B cell (primary cell): Measurements from ENCODE around the gene CBX1. TPM values are rescaled to one million over a fixed set of nuclear protein-coding genes. Genes with fewer than 3 reads are reported as not detected.

Source experiments
- ATAC-seq: fragments of 200-7000 bp; cut with Tn5 transposase; one replicate; pipeline ENCODE4 v1.10.0; 2021; ENCODE audit warnings: low read depth, mild to moderate bottlenecking, moderate number of reproducible peaks, moderate library complexity
- CTCF ChIA-PET: fragments of 350-600 bp; sonication (Branson Sonifier 250); formaldehyde crosslinking; loops from one replicate; lab custom pipeline; 2021; ENCODE audit warnings: antibody characterized with exemption, inconsistent platforms; lab: Charles Lee
- POLR2A ChIA-PET: fragments of 350-600 bp; sonication (Branson Sonifier 250); formaldehyde crosslinking; loops from one replicate; lab custom pipeline; 2021; ENCODE audit warnings: antibody characterized with exemption; lab: Charles Lee
- DNase-seq: peaks from one replicate; pipeline ENCODE4 v3.0.0; 2013
- H2AFZ ChIP-seq: 2 replicates; pipeline ENCODE4 v1.6.1; 2012; ENCODE audit warnings: mild to moderate bottlenecking, low read depth, low read length; ENCODE audit not compliant: insufficient read depth, poor library complexity, severe bottlenecking
- H3K27ac ChIP-seq, 2 donors: 1 replicate in 1 of 2; 2 replicates in 1 of 2; pipeline ENCODE4 v1.5.1; 2012 to 2013; ENCODE audit warnings: low read length in 2 of 2, mild to moderate bottlenecking in 2 of 2, moderate library complexity in 1 of 2
- H3K27me3 ChIP-seq, 4 experiments: fragments of 200-600 bp in 1 of 4; sonication (generic) in 1 of 4; replicated peaks in 1 of 4; 1 replicate in 2 of 4; 2 replicates in 2 of 4; pipeline versions ENCODE4 v1.6.1 to v1.7.0; 2013 to 2016; ENCODE audit warnings: low read length in 3 of 4, mild to moderate bottlenecking in 2 of 4, mixed read lengths in 1 of 4, moderate library complexity in 1 of 4; ENCODE audit not compliant: insufficient read depth in 4 of 4, control insufficient read depth in 3 of 4; ENCODE audit errors: control extremely low read depth in 1 of 4
- H3K36me3 ChIP-seq, 2 experiments: replicated peaks in 1 of 2; 1 replicate in 1 of 2; 2 replicates in 1 of 2; pipeline versions ENCODE4 v1.6.1 to v1.7.1; 2013; ENCODE audit warnings: low read length in 1 of 2; ENCODE audit not compliant: insufficient read depth in 2 of 2, control insufficient read depth in 1 of 2; ENCODE audit errors: control extremely low read depth in 1 of 2, extremely low read depth in 1 of 2
- H3K4me1 ChIP-seq, 2 donors: fragments of 200-600 bp in 1 of 2; sonication (generic) in 1 of 2; 1 replicate in 1 of 2; 2 replicates in 1 of 2; pipeline versions ENCODE4 v1.5.1 to v1.6.1; 2013 to 2017; ENCODE audit warnings: low read length in 2 of 2; ENCODE audit not compliant: control insufficient read depth in 2 of 2, insufficient read depth in 2 of 2
- H3K4me2 ChIP-seq: replicated peaks from 2 replicates; pipeline ENCODE3; 2012; ENCODE audit warnings: mild to moderate bottlenecking, low read depth, low read length; ENCODE audit not compliant: poor library complexity, severe bottlenecking
- H3K4me3 ChIP-seq, 5 experiments: fragments of 200-600 bp in 1 of 5; sonication (generic) in 1 of 5; 1 replicate in 3 of 5; 2 replicates in 2 of 5; pipeline versions ENCODE4 v1.5.1 to v1.7.0; 2011 to 2016; ENCODE audit warnings: low read length in 4 of 5, mild to moderate bottlenecking in 4 of 5, low read depth in 2 of 5, control low read depth in 1 of 5, moderate library complexity in 1 of 5; ENCODE audit not compliant: insufficient read depth in 1 of 5; ENCODE audit errors: control extremely low read depth in 1 of 5, extremely low read depth in 1 of 5
- H3K79me2 ChIP-seq: fragments of 200-600 bp; sonication (generic); one replicate; pipeline ENCODE4 v1.6.0; 2016; ENCODE audit warnings: low read length; ENCODE audit not compliant: control insufficient read depth, insufficient read depth
- H3K9ac ChIP-seq: fragments of 200-600 bp; sonication (generic); 2 replicates; pipeline ENCODE4 v1.6.1; 2017; ENCODE audit warnings: mild to moderate bottlenecking, low read length, moderate library complexity
- H3K9me3 ChIP-seq, 3 donors: one replicate each; pipeline versions ENCODE4 v1.6.1 to v1.7.1; 2013; ENCODE audit warnings: low read length in 2 of 3; ENCODE audit not compliant: control insufficient read depth in 2 of 3, insufficient read depth in 1 of 3; ENCODE audit errors: control extremely low read depth in 1 of 3
- H4K20me1 ChIP-seq: 2 replicates; pipeline ENCODE4 v1.6.0; 2012; ENCODE audit warnings: mild to moderate bottlenecking, low read length; ENCODE audit not compliant: insufficient read depth, control insufficient read depth, poor library complexity, severe bottlenecking
- H3K27ac Mint-ChIP-seq: one replicate; pipeline ENCODE4 v1.8.0; 2021; ENCODE audit warnings: mixed read lengths
- H3K27me3 Mint-ChIP-seq: one replicate; pipeline ENCODE4 v1.8.0; 2021; ENCODE audit warnings: mixed read lengths
- H3K4me1 Mint-ChIP-seq: one replicate; pipeline ENCODE4 v1.8.0; 2021; ENCODE audit warnings: mixed read lengths
- H3K4me3 Mint-ChIP-seq: one replicate; pipeline ENCODE4 v1.8.0; 2021; ENCODE audit warnings: mixed read lengths
- H3K9me3 Mint-ChIP-seq: one replicate; pipeline ENCODE4 v1.8.0; 2022; ENCODE audit warnings: mixed read lengths; ENCODE audit not compliant: insufficient read depth
- EZH2 ChIP-seq: IDR thresholded peaks from 2 replicates; pipeline ENCODE4 v1.6.1; 2012; ENCODE audit warnings: borderline replicate concordance, low read depth, mild to moderate bottlenecking, moderate library complexity, low read length; ENCODE audit not compliant: insufficient read depth, poor library complexity, severe bottlenecking
- WGBS: methylation state at CpG from one replicate; pipeline ENCODE4 v1.1.5; 2013; ENCODE audit warnings: missing lambda C conversion rate; ENCODE audit not compliant: insufficient coverage; 5-methylcytosine and 5-hydroxymethylcytosine counted together
- intact Hi-C: fragments of 100-400 bp; cut with micrococcal nuclease; formaldehyde crosslinking; loops from one replicate; pipeline ENCODE4 v1.10.0; 2022
- polyA plus RNA-seq: library from polyadenylated mRNA; depleted of rRNA; stranded (reverse); fragments of >200 nt; gene quantifications from 2 replicates; pipeline ENCODE4 v1.2.3, GENCODE V29; 2012
- total RNA-seq, 2 donors: library from RNA; stranded (reverse); fragments of 120-200 nt in 1 of 2; gene quantifications; 1 replicate in 1 of 2; 2 replicates in 1 of 2; pipeline versions ENCODE4 v1.2.3 to v1.2.4, GENCODE V29; 2013 to 2022
- TF ChIP-seq, protein P1 (sequence below): fragments of 200-600 bp; IDR thresholded peaks from one replicate; pipeline ENCODE4 v1.8.0; 2022; ENCODE audit warnings: antibody characterized with exemption, mild to moderate bottlenecking

CBX1 gene
- total and polyA plus RNA-seq, 2 donors (not counting 1 experiment from before 2014, with no cell fraction given) = 9.4 to 33.1 TPM

DNA sequence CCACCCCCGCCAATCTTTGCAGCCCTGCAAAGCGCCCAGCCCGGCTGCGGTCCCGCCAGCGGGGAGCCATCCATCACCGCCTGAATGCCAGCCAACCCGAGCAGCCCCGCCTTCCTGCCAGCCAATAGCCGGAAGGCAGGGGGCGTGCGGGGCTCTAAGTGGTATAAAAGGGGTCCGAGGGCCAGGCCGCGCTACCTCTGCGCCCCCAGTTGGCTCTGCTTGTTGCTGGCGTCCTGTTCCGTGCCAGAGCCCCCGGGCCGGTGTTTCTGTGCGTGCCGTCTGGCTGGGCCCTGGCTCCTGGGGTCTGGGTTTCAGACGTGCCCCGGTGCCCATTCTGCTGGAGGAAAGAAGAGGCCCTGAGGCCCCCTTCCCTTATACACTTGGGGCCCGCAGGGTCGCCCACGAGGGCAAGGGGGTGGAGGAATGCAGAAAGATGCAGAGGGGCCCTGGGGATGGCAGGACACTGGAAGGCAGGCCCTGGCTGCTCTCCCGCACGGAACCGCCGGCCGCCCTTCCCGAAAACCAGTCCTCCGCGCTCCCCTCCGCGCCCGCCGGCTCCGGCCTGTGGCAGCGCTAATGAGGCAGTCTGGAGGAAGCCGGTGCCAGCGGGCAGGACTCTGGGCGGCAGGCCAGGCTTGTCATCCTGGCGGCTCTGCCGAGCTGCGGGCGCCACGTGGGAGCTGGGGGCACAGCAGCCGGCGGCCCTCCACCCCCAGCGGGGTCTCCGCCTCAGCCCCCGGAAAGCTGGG lies 77.7 kb downstream of the CBX1 start:
- WGBS = under 1% methylated on average over 52 of the region's 54 CpGs
- peaks cover 0 to 49% (median 15%) of the 10 kb centered on the region in 4 experiments for H3K27me3 ChIP-seq
- peak overlapping the region; percentile 13 to 55 for H3K27ac ChIP-seq
- Mint-ChIP-seq H3K27me3 (peaks cover 18% of the 10 kb centered on the region), H3K27ac (peak overlapping the region; percentile 72), H3K4me3 (peak overlapping the region; percentile 82), H3K4me1 (peaks cover 37% of the 10 kb centered on the region), H3K9me3 (no peaks in the 10 kb centered on the region)
- peak; percentile 70 for DNase-seq
- peak overlapping the region; percentile 79 for H2AFZ ChIP-seq
- H3K4me1 ChIP-seq = peaks cover 32 to 36% of the 10 kb centered on the region in 2 donors
- H3K4me3 ChIP-seq = peak overlapping the region in 4 of 5 experiments; percentile 39 to 76 (median 60)
- H3K9me3 ChIP-seq = no peaks in the 10 kb centered on the region
- TF ChIP-seq EZH2 = no peak
- TF ChIP-seq, protein P1, sequence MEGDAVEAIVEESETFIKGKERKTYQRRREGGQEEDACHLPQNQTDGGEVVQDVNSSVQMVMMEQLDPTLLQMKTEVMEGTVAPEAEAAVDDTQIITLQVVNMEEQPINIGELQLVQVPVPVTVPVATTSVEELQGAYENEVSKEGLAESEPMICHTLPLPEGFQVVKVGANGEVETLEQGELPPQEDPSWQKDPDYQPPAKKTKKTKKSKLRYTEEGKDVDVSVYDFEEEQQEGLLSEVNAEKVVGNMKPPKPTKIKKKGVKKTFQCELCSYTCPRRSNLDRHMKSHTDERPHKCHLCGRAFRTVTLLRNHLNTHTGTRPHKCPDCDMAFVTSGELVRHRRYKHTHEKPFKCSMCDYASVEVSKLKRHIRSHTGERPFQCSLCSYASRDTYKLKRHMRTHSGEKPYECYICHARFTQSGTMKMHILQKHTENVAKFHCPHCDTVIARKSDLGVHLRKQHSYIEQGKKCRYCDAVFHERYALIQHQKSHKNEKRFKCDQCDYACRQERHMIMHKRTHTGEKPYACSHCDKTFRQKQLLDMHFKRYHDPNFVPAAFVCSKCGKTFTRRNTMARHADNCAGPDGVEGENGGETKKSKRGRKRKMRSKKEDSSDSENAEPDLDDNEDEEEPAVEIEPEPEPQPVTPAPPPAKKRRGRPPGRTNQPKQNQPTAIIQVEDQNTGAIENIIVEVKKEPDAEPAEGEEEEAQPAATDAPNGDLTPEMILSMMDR = peak; percentile 13
- POLR2A ChIA-PET = no interaction called here
- H4K20me1 ChIP-seq = no peaks in the 10 kb centered on the region
- peak overlapping the region; percentile 98 for H3K4me2 ChIP-seq
- CTCF ChIA-PET = interaction anchor here (1.0 kb wide), 2 partner anchors 12 to 45 kb away, joined by 5 read pairs; no protein-coding TSS in a partner anchor
- peak overlapping the region; percentile 76 for H3K9ac ChIP-seq
- no peaks in the 10 kb centered on the region for H3K36me3 ChIP-seq
- intact Hi-C loops = loop anchor here (2.0 to 10.0 kb wide), 6 partner anchors 45 to 431 kb away; partner anchors contain the start of genes CDK5RAP3 and SCRN2
- H3K79me2 ChIP-seq = no peaks in the 10 kb centered on the region
- peak; percentile 4 for ATAC-seq

DNA sequence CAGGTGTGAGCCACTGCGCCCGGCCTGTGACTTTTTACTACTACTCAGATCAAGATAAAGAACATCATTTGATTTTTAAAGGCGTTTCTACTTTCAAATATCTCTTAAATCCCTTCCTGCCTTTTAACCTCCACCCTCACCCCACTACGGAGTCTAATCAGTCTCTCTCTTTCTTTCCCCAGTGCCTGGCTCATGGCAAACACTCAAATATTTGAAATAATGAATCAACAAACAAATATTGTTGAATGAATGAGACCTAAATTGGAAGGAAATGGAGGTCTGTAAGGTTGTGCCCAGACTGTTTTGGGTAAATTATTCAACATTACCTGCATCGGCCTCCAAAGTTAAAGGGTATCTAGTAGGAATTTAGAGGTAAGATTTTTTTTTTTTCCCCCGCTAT lies 78.4 kb downstream of the CBX1 start:
- Histone ChIP-seq H2AFZ (peak overlapping the region; percentile 79), H3K79me2 (no peaks in the 10 kb centered on the region), H3K27ac (no peak overlapping the region), H3K9me3 (no peaks in the 10 kb centered on the region), H3K4me3 (peak overlapping the region in 1 of 5 experiments; percentile 76), H3K36me3 (no peaks in the 10 kb centered on the region), H3K4me2 (peak overlapping the region; percentile 98), H4K20me1 (no peaks in the 10 kb centered on the region), H3K9ac (no peak overlapping the region), H3K27me3 (peaks cover 0 to 53% (median 15%) of the 10 kb centered on the region in 4 experiments), H3K4me1 (peaks cover 32 to 36% of the 10 kb centered on the region in 2 donors)
- ChIA-PET CTCF (interaction anchor here (2.3 kb wide), 1 partner anchor 58 kb away, joined by 11 read pairs; no protein-coding TSS in a partner anchor), POLR2A (no interaction called here)
- 40% methylated on average over 1 of the region's 6 CpGs for WGBS
- Mint-ChIP-seq H3K27ac (peak overlapping the region; percentile 10), H3K4me1 (peaks cover 41% of the 10 kb centered on the region), H3K4me3 (peak overlapping the region; percentile 82), H3K27me3 (peaks cover 18% of the 10 kb centered on the region), H3K9me3 (no peaks in the 10 kb centered on the region)
- no peak for ATAC-seq
- intact Hi-C loops = loop anchor here (10.0 kb wide), 2 partner anchors 312 to 432 kb away; no protein-coding TSS in a partner anchor
- TF ChIP-seq EZH2 = no peak
- TF ChIP-seq, protein P1 = no peak
- DNase-seq = no peak
